ENCODE measurements around the gene KCNAB1. TPM values are rescaled to one million over a fixed set of nuclear protein-coding genes. Genes with fewer than 3 reads are reported as not detected.

The KCNAB1 gene
- polyA plus RNA-seq, 1 experiment = 0.07 TPM

DNA sequence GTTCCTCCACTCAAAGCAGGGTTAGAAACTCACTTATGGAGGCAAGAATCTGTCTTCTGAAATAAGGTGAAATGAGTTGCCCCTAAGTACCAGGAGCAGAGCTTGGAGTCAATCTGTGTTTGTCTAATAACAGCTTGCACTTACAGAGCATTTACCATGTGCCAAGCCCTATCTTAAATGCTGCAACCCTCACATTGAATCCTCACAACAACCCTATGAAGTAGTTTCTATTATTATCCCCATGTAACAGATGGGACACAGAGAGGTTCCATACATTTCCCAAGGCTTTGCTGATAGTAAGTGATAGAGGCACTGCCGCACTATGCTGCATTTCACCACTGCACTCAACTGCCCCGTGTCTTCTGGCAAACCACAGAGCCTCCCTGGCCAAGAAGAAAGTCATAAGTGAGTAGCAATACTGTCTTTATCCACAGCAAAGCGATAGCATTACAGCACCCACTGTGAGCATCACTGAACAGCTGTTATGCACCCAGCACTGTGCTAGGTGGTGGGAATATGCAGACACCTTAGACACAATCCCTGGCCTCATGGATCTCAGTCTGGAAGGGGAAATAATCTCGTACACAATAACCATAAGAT lies 293.0 kb downstream of the KCNAB1 start:
- Histone ChIP-seq H3K4me3 (ENCODE audit: low read depth, low read length) (no peak overlapping the region), H3K27ac (ENCODE audit: low read depth, low read length) (no peak overlapping the region), H3K9me3 (ENCODE audit: control insufficient read depth, insufficient read depth, low read length) (no peaks in the 10 kb centered on the region), H3K27me3 (ENCODE audit: control insufficient read depth, insufficient read depth, low read length) (peaks cover 3% of the 10 kb centered on the region)
- ChIA-PET CTCF (interaction anchor here (1.2 kb wide), 1 partner anchor 36 kb away, joined by 3 read pairs; no protein-coding TSS in a partner anchor), POLR2A (no interaction called here)
- TF ChIP-seq, protein P1, sequence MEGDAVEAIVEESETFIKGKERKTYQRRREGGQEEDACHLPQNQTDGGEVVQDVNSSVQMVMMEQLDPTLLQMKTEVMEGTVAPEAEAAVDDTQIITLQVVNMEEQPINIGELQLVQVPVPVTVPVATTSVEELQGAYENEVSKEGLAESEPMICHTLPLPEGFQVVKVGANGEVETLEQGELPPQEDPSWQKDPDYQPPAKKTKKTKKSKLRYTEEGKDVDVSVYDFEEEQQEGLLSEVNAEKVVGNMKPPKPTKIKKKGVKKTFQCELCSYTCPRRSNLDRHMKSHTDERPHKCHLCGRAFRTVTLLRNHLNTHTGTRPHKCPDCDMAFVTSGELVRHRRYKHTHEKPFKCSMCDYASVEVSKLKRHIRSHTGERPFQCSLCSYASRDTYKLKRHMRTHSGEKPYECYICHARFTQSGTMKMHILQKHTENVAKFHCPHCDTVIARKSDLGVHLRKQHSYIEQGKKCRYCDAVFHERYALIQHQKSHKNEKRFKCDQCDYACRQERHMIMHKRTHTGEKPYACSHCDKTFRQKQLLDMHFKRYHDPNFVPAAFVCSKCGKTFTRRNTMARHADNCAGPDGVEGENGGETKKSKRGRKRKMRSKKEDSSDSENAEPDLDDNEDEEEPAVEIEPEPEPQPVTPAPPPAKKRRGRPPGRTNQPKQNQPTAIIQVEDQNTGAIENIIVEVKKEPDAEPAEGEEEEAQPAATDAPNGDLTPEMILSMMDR (IDR thresholded peaks at IDR 0.05; ENCODE audit: low read depth, low read length) = no peak
- no peak for DNase-seq (ENCODE audit: low read depth, low spot score)

DNA sequence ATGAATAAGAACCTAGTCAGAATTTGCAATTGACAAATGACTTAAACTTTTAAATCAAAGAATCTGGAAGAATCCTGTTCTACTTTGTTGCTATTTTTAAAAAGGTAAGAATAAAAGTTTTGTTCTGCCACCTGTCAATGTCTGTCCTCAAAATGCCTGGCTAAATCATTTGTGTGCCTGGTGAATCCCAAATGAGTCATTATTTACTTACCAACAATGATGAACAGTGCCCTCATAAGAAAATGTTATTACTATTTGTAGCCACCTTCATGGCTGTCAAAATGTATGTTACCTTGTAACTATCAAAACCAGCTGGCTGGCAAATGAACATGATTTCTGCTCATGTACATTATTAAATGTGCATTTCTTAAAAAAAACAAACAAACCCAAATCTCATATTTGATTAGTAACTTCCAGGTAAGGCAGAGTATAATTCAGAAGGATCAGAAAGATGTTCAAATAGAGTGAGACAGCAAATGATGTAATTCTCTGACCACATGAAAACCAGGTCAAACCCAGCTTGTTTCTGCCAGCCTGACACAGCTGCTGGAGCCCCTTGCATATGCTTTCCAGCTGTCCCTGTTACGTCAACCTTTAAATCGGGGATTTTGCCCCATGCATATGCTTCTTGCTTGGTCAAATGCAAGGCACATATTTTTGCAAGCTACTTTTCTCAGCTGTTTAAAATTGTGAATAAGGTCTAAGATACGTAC lies 296.6 kb downstream of the KCNAB1 start:
- no peak overlapping the region for H3K27ac ChIP-seq (ENCODE audit: low read depth, low read length)
- no peak overlapping the region for H3K4me3 ChIP-seq (ENCODE audit: low read depth, low read length)
- ChIA-PET POLR2A (no interaction called here), CTCF (no interaction called here)
- no peaks in the 10 kb centered on the region for H3K9me3 ChIP-seq (ENCODE audit: control insufficient read depth, insufficient read depth, low read length)
- TF ChIP-seq, protein P1 (IDR thresholded peaks at IDR 0.05; ENCODE audit: low read depth, low read length) = no peak
- H3K27me3 ChIP-seq (ENCODE audit: control insufficient read depth, insufficient read depth, low read length) = peaks cover 3% of the 10 kb centered on the region
- DNase-seq (ENCODE audit: low read depth, low spot score) = no peak

DNA sequence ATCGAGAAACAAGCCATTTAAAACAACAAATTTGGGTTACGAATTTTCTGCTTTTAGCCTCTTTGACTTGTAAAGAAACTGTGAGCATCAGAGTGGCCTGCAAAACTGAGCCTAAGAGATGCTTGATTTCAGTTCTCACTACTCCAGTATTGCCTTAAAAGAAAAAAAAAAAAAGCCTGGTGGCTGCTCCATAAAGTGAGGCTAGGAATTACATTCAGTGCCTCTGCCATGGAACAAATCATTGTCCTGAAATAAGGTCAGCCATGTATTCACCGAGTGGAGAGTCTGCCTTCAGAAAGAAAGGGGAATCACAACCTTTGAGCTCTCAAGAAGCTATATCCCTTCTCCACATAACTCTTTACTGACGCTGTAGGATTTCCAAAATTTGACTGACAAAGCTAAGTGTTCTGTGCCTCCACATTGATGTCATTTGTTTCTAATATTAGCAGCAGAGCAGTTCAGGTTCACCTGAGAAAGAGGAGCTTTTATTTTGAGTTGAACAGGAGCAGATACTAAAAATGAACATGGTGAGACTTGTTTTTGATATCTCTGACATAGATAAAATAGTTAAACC lies 297.3 kb downstream of the KCNAB1 start:
- peaks cover 2% of the 10 kb centered on the region for H3K27me3 ChIP-seq (ENCODE audit: control insufficient read depth, insufficient read depth, low read length)
- TF ChIP-seq, protein P1 (IDR thresholded peaks at IDR 0.05; ENCODE audit: low read depth, low read length) = no peak
- H3K27ac ChIP-seq (ENCODE audit: low read depth, low read length) = no peak overlapping the region
- H3K4me3 ChIP-seq (ENCODE audit: low read depth, low read length) = no peak overlapping the region
- no peaks in the 10 kb centered on the region for H3K9me3 ChIP-seq (ENCODE audit: control insufficient read depth, insufficient read depth, low read length)
- ChIA-PET CTCF (no interaction called here), POLR2A (no interaction called here)
- no peak for DNase-seq (ENCODE audit: low read depth, low spot score)

DNA sequence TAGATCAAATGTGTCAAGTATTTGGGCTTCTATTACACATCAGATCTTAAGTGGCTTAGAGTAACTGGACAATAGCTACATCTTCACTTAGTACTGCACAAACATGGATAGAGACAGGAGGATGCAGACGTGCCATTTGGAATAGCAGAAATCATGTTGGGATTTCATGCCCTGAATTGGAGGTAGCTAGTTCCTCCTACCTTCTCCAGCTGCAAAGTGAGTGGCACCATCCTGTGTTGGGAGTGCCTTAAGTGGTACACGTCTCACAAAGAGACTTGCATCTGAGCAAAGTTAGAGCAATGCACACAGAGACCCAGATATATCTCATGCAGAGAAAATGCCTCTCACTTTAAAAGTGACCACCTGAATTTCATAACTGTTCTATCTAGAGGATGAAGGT lies 298.1 kb downstream of the KCNAB1 start:
- POLR2A ChIA-PET = no interaction called here
- TF ChIP-seq, protein P1 (IDR thresholded peaks at IDR 0.05; ENCODE audit: low read depth, low read length) = no peak
- Histone ChIP-seq H3K4me3 (ENCODE audit: low read depth, low read length) (no peak overlapping the region), H3K9me3 (ENCODE audit: control insufficient read depth, insufficient read depth, low read length) (no peaks in the 10 kb centered on the region), H3K27ac (ENCODE audit: low read depth, low read length) (no peak overlapping the region), H3K27me3 (ENCODE audit: control insufficient read depth, insufficient read depth, low read length) (no peaks in the 10 kb centered on the region)
- CTCF ChIA-PET = no interaction called here
- DNase-seq (ENCODE audit: low read depth, low spot score) = no peak

DNA sequence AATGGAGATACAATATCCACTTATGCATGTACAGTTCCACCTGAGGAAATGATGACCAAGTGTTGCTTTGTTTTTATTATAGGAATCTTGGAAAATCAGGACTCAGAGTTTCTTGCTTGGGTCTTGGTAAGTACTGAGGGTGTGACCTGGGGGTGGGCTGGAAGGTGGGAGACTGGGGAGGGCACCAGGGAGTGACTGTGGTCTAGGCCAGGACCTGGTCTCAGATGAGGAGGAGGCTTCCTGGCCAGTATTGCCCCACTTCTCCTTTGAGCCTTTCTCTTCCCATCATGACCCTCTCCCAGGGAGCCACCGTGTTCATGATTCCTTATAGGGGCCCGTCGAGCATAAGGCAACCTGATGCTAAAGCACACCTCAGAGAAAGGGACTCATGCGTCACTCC lies 301.2 kb downstream of the KCNAB1 start:
- TF ChIP-seq, protein P1 (IDR thresholded peaks at IDR 0.05; ENCODE audit: low read depth, low read length) = no peak
- CTCF ChIA-PET = no interaction called here
- no peak for DNase-seq (ENCODE audit: low read depth, low spot score)
- Histone ChIP-seq H3K27me3 (ENCODE audit: control insufficient read depth, insufficient read depth, low read length) (no peaks in the 10 kb centered on the region), H3K27ac (ENCODE audit: low read depth, low read length) (no peak overlapping the region), H3K4me3 (ENCODE audit: low read depth, low read length) (no peak overlapping the region), H3K9me3 (ENCODE audit: control insufficient read depth, insufficient read depth, low read length) (no peaks in the 10 kb centered on the region)
- POLR2A ChIA-PET = no interaction called here

All from AG04450 (cell line).